ENCODE data around the gene NR1D2.

DNA sequence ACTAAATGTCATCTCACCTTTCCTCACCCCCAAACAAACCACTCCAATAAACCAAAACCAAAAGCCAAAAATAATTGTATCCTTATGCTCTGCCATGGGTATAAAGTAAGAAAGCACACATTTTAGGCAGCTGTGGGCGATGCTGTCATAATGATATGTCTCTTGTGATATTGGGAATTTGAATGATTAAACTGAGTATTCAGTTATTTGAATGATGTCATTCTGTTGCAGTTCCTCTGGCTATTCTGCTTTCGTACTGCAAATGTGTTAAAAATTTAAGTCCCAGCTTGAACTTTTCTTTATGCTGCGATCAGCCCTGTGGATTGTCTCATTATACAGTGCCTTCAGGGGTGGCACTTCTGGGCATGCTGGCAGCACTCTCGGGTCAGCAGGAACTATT, 10.8 kb upstream of the NR1D2 start:
- TF ChIP-seq, protein P1, sequence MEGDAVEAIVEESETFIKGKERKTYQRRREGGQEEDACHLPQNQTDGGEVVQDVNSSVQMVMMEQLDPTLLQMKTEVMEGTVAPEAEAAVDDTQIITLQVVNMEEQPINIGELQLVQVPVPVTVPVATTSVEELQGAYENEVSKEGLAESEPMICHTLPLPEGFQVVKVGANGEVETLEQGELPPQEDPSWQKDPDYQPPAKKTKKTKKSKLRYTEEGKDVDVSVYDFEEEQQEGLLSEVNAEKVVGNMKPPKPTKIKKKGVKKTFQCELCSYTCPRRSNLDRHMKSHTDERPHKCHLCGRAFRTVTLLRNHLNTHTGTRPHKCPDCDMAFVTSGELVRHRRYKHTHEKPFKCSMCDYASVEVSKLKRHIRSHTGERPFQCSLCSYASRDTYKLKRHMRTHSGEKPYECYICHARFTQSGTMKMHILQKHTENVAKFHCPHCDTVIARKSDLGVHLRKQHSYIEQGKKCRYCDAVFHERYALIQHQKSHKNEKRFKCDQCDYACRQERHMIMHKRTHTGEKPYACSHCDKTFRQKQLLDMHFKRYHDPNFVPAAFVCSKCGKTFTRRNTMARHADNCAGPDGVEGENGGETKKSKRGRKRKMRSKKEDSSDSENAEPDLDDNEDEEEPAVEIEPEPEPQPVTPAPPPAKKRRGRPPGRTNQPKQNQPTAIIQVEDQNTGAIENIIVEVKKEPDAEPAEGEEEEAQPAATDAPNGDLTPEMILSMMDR (IDR thresholded peaks at IDR 0.05) = no peak
- no peak for TF ChIP-seq POLR2A (IDR thresholded peaks at IDR 0.05)
